ENCODE results near the gene PCDHB3. TPM values are rescaled to one million over a fixed set of nuclear protein-coding genes. Genes with fewer than 3 reads are reported as not detected.

PCDHB3 gene
- total and polyA plus RNA-seq, 2 experiments from 2014 or later: 5.2 to 15.3 TPM

DNA sequence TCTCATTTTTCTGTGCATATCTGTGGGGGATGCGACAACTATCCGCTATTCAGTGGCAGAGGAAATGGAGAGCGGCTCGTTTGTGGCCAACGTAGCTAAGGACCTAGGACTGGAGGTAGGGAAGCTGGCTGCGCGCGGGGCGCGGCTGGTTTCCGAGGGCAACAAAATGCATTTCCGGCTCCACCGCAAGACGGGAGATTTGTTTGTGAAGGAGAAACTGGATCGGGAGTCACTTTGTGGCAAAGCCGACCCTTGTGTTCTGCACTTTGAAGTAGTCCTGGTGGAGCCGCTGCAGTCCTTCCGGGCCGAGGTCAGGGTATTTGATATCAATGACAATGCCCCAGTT lies 48.8 kb upstream of the PCDHB3 start:
- no peak overlapping the region for H3K27ac Mint-ChIP-seq
- ATAC-seq: peak; percentile 84
- H3K4me2 ChIP-seq: peak overlapping the region; percentile 79

DNA sequence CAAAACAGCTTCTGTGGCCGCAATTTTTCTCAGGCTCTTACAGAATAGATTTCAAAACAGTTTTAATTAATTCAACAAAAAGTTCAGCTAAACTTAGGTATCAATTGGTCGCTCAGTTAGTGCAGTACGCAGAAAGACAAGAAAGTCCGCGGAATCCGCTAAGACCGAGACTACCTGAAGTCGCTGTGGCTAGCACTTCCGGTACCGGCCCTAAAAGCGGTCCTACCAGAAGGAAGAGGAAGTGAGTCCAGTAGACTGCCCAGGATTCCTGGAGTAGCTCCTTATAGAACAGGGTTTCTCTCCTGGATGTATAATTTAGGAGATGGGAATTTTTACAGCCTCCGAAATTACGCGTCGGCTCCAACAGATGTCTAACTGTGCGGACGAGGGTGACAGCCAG lies 22.4 kb upstream of the PCDHB3 start:
- no peaks in the 10 kb centered on the region for H3K79me2 ChIP-seq (replicated peaks; ENCODE audit: insufficient read depth)
- H3K4me2 ChIP-seq: peak overlapping the region; percentile 75
- no peaks in the 10 kb centered on the region for H3K9me2 ChIP-seq (ENCODE audit: insufficient read depth)
- Mint-ChIP-seq H3K27me3 (ENCODE audit: insufficient read depth, low read depth, poor library complexity) (peaks cover 4% of the 10 kb centered on the region), H3K4me3 (peak overlapping the region; percentile 67; the same call in 2 of the 3 replicates), H3K27ac (no peak overlapping the region), H3K36me3 (ENCODE audit: low read depth) (no peaks in the 10 kb centered on the region; the same call in 2 of the 3 replicates), H3K4me1 (no peaks in the 10 kb centered on the region), H3K9me3 (peaks cover 2% of the 10 kb centered on the region; the same call in 2 of the 3 replicates)
- no peaks in the 10 kb centered on the region for H3K36me3 ChIP-seq (ENCODE audit: insufficient read depth)
- H3K27me3 ChIP-seq (ENCODE audit: insufficient read depth): peaks cover 19% of the 10 kb centered on the region; the same call in 1 of the 2 replicates
- DNase-seq (ENCODE audit: low spot score) (peak; percentile 86), ATAC-seq (peak; percentile 84)
- no peaks in the 10 kb centered on the region for H4K20me1 ChIP-seq (replicated peaks; ENCODE audit: insufficient read depth)
- peak; percentile 80 for TF ChIP-seq POLR2AphosphoS5 (IDR thresholded peaks at IDR 0.05; ENCODE audit: low read depth)
- TF ChIP-seq, protein P1, sequence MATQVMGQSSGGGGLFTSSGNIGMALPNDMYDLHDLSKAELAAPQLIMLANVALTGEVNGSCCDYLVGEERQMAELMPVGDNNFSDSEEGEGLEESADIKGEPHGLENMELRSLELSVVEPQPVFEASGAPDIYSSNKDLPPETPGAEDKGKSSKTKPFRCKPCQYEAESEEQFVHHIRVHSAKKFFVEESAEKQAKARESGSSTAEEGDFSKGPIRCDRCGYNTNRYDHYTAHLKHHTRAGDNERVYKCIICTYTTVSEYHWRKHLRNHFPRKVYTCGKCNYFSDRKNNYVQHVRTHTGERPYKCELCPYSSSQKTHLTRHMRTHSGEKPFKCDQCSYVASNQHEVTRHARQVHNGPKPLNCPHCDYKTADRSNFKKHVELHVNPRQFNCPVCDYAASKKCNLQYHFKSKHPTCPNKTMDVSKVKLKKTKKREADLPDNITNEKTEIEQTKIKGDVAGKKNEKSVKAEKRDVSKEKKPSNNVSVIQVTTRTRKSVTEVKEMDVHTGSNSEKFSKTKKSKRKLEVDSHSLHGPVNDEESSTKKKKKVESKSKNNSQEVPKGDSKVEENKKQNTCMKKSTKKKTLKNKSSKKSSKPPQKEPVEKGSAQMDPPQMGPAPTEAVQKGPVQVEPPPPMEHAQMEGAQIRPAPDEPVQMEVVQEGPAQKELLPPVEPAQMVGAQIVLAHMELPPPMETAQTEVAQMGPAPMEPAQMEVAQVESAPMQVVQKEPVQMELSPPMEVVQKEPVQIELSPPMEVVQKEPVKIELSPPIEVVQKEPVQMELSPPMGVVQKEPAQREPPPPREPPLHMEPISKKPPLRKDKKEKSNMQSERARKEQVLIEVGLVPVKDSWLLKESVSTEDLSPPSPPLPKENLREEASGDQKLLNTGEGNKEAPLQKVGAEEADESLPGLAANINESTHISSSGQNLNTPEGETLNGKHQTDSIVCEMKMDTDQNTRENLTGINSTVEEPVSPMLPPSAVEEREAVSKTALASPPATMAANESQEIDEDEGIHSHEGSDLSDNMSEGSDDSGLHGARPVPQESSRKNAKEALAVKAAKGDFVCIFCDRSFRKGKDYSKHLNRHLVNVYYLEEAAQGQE (IDR thresholded peaks at IDR 0.05; ENCODE audit: unreplicated experiment): no peak
- TF ChIP-seq, protein P2, sequence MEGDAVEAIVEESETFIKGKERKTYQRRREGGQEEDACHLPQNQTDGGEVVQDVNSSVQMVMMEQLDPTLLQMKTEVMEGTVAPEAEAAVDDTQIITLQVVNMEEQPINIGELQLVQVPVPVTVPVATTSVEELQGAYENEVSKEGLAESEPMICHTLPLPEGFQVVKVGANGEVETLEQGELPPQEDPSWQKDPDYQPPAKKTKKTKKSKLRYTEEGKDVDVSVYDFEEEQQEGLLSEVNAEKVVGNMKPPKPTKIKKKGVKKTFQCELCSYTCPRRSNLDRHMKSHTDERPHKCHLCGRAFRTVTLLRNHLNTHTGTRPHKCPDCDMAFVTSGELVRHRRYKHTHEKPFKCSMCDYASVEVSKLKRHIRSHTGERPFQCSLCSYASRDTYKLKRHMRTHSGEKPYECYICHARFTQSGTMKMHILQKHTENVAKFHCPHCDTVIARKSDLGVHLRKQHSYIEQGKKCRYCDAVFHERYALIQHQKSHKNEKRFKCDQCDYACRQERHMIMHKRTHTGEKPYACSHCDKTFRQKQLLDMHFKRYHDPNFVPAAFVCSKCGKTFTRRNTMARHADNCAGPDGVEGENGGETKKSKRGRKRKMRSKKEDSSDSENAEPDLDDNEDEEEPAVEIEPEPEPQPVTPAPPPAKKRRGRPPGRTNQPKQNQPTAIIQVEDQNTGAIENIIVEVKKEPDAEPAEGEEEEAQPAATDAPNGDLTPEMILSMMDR (conservative IDR thresholded peaks at IDR 0.05; ENCODE audit: low read depth in 2 of 2): no peak
- TF ChIP-seq, protein P3, sequence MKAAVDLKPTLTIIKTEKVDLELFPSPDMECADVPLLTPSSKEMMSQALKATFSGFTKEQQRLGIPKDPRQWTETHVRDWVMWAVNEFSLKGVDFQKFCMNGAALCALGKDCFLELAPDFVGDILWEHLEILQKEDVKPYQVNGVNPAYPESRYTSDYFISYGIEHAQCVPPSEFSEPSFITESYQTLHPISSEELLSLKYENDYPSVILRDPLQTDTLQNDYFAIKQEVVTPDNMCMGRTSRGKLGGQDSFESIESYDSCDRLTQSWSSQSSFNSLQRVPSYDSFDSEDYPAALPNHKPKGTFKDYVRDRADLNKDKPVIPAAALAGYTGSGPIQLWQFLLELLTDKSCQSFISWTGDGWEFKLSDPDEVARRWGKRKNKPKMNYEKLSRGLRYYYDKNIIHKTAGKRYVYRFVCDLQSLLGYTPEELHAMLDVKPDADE (IDR thresholded peaks at IDR 0.05): peak; percentile 63; the same call in 1 of the 2 replicates
- H3K4me3 ChIP-seq: peak overlapping the region; percentile 56
- no peaks in the 10 kb centered on the region for H3K4me1 ChIP-seq (ENCODE audit: insufficient read depth)
- peak overlapping the region; percentile 53 for H2AFZ ChIP-seq
- H3F3A ChIP-seq (replicated peaks; ENCODE audit: low read depth): no peaks in the 10 kb centered on the region
- 0 out of 2 replicates have a peak overlapping the region, but pooled peaks have one; percentile 7 for H3K27ac ChIP-seq (ENCODE audit: low read depth)

More for the DNA sequence above, 48.8 kb upstream of the PCDHB3 start:
- Histone ChIP-seq H3K27ac (ENCODE audit: low read depth) (no peak overlapping the region), H3K27me3 (ENCODE audit: insufficient read depth) (peaks cover 55% of the 10 kb centered on the region), H3K9me2 (ENCODE audit: insufficient read depth) (peaks cover 11% of the 10 kb centered on the region; the same call in 1 of the 2 replicates), H3K79me2 (replicated peaks; ENCODE audit: insufficient read depth) (no peaks in the 10 kb centered on the region), H3K36me3 (ENCODE audit: insufficient read depth) (no peaks in the 10 kb centered on the region), H3F3A (replicated peaks; ENCODE audit: low read depth) (no peaks in the 10 kb centered on the region), H3K4me3 (peak overlapping the region; percentile 51), H3K4me1 (ENCODE audit: insufficient read depth) (no peaks in the 10 kb centered on the region), H2AFZ (peak overlapping the region; percentile 73), H4K20me1 (replicated peaks; ENCODE audit: insufficient read depth) (no peaks in the 10 kb centered on the region)
- Mint-ChIP-seq H3K9me3 (no peaks in the 10 kb centered on the region; the same call in 2 of the 3 replicates), H3K36me3 (ENCODE audit: low read depth) (no peaks in the 10 kb centered on the region), H3K27me3 (ENCODE audit: insufficient read depth, low read depth, poor library complexity) (peaks cover 21% of the 10 kb centered on the region), H3K4me1 (peaks cover 17% of the 10 kb centered on the region), H3K4me3 (peak overlapping the region; percentile 87)
- TF ChIP-seq, protein P3 (IDR thresholded peaks at IDR 0.05): no peak
- TF ChIP-seq ZNF114 (CRISPR knock-in tag; IDR thresholded peaks at IDR 0.05) (no peak), POLR2AphosphoS5 (IDR thresholded peaks at IDR 0.05; ENCODE audit: low read depth) (peak; percentile 30; the same call in 1 of the 2 replicates)
- DNase-seq (ENCODE audit: low spot score): peak; percentile 70
